NCI-H146 treated with DMSO at 0.1 percent for 48 hours (cell line): ENCODE data around the gene CACNA1E.
A peak's percentile ranks its signal among the peaks of the same experiment; 100 is the strongest.

Experiments
- DNase-seq: peaks from one replicate; lab custom pipeline; 2025; ENCODE audit not compliant: unreplicated experiment; lab: John Stamatoyannopoulos, UW

Gene CACNA1E

GRCh38 chr1:181754103-181754502 lies 270.8 kb downstream of the CACNA1E start:
- DNase-seq, result no peak

GRCh38 chr1:181759481-181759880 lies 276.2 kb downstream of the CACNA1E start:
- DNase-seq, result no peak

- DNase-seq, result no peak
Measured at GRCh38 chr1:181763736-181764135, 280.4 kb downstream of the CACNA1E start.

- no peak for DNase-seq
Measured at GRCh38 chr1:181765451-181766026, 282.2 kb downstream of the CACNA1E start.

- DNase-seq, result no peak
Measured at GRCh38 chr1:181767001-181767708, 283.8 kb downstream of the CACNA1E start.

- no peak for DNase-seq
Measured at GRCh38 chr1:181768211-181768929, 285.1 kb downstream of the CACNA1E start.

GRCh38 chr1:181768930-181769280 lies 285.6 kb downstream of the CACNA1E start:
- DNase-seq, result no peak

- no peak for DNase-seq
Measured at GRCh38 chr1:181769846-181770245, 286.5 kb downstream of the CACNA1E start.

GRCh38 chr1:181772714-181773113 lies 289.4 kb downstream of the CACNA1E start:
- DNase-seq, result no peak

GRCh38 chr1:181776044-181776443 lies 292.7 kb downstream of the CACNA1E start:
- no peak for DNase-seq

- DNase-seq, result no peak
Measured at GRCh38 chr1:181777286-181777685, 294.0 kb downstream of the CACNA1E start.

- DNase-seq, result no peak
Measured at GRCh38 chr1:181777812-181778211, 294.5 kb downstream of the CACNA1E start.

GRCh38 chr1:181778640-181779260 lies 295.4 kb downstream of the CACNA1E start:
- DNase-seq, result peak; percentile 46

GRCh38 chr1:181779343-181779742 lies 296.0 kb downstream of the CACNA1E start:
- DNase-seq, result no peak

GRCh38 chr1:181783208-181783607 lies 299.9 kb downstream of the CACNA1E start:
- no peak for DNase-seq

- no peak for DNase-seq
Measured at GRCh38 chr1:181784039-181784683, 300.8 kb downstream of the CACNA1E start.

GRCh38 chr1:181789395-181789794 lies 306.1 kb downstream of the CACNA1E start:
- no peak for DNase-seq

GRCh38 chr1:181791721-181792120 lies 308.4 kb downstream of the CACNA1E start:
- no peak for DNase-seq

GRCh38 chr1:181793831-181794230 lies 310.5 kb downstream of the CACNA1E start:
- DNase-seq, result no peak

GRCh38 chr1:181794332-181794731 lies 311.0 kb downstream of the CACNA1E start:
- DNase-seq, result no peak

- no peak for DNase-seq
Measured at GRCh38 chr1:181798191-181798926, 315.0 kb downstream of the CACNA1E start.
